IMR-90 (cell line): Measurements from ENCODE around the gene PRXL2B. TPM values are rescaled to one million over a fixed set of nuclear protein-coding genes. Genes with fewer than 3 reads are reported as not detected.

Experiments used
- ATAC-seq: fragments of 200-7000 bp; cut with Tn5 transposase; 2 replicates; pipeline ENCODE4 v1.9.1; 2020; ENCODE audit warnings: low read depth, mild to moderate bottlenecking, moderate library complexity
- BruUV-seq: library from RNA; stranded (reverse); fragments of 400-500 nt; replicated peaks from 2 replicates; lab custom pipeline; 2021; lab: Mats Ljungman, UMichigan
- CTCF ChIA-PET: fragments of 300-600 bp; formaldehyde crosslinking; extraction: SDS; loops from one replicate; lab custom pipeline; 2021; ENCODE audit warnings: antibody characterized with exemption; lab: Yijun Ruan, JAX
- POLR2A ChIA-PET: fragments of 300-600 bp; sonication (Branson Sonifier 250); formaldehyde crosslinking; loops from one replicate; lab custom pipeline; 2022; ENCODE audit warnings: antibody characterized with exemption; ENCODE audit not compliant: unreplicated experiment; lab: Charles Lee
- DNase-seq: peaks from one replicate; pipeline ENCODE4 v3.0.0; 2013
- H2AFZ ChIP-seq: replicated peaks from 2 replicates; pipeline ENCODE3; 2013; ENCODE audit warnings: low read length, mild to moderate bottlenecking; ENCODE audit not compliant: poor library complexity
- H2AK5ac ChIP-seq: 2 replicates; pipeline ENCODE4 v1.6.1; 2013; ENCODE audit warnings: low read depth, low read length, inconsistent platforms
- H2AK9ac ChIP-seq: replicated peaks from 2 replicates; pipeline ENCODE3; 2013; ENCODE audit warnings: mild to moderate bottlenecking, low read depth, low read length, moderate library complexity; ENCODE audit not compliant: poor library complexity
- H2BK120ac ChIP-seq: 2 replicates; pipeline ENCODE4 v1.6.1; 2013; ENCODE audit warnings: low read depth, low read length, inconsistent platforms
- H2BK15ac ChIP-seq: 3 replicates; pipeline ENCODE4 v1.6.1; 2013; ENCODE audit warnings: low read depth, low read length, inconsistent platforms
- H2BK20ac ChIP-seq: 2 replicates; pipeline ENCODE4 v1.6.1; 2013; ENCODE audit warnings: low read depth, mild to moderate bottlenecking, inconsistent platforms, low read length, moderate library complexity
- H2BK5ac ChIP-seq: 2 replicates; pipeline ENCODE4 v1.6.1; 2013; ENCODE audit warnings: mild to moderate bottlenecking, low read depth, low read length, inconsistent platforms; ENCODE audit not compliant: poor library complexity, severe bottlenecking
- H3K14ac ChIP-seq: replicated peaks from 2 replicates; pipeline ENCODE4 v1.6.1; 2013; ENCODE audit warnings: low read depth, low read length, inconsistent platforms
- H3K18ac ChIP-seq: 2 replicates; pipeline ENCODE4 v1.6.1; 2013; ENCODE audit warnings: low read depth, low read length, control low read depth
- H3K23ac ChIP-seq: 2 replicates; pipeline ENCODE4 v1.6.1; 2013; ENCODE audit warnings: low read depth, low read length, inconsistent platforms
- H3K27ac ChIP-seq: 2 replicates; pipeline ENCODE4 v1.5.1; 2013; ENCODE audit warnings: mild to moderate bottlenecking, control low read depth, low read length; ENCODE audit not compliant: insufficient read depth
- H3K27me3 ChIP-seq: 2 replicates; pipeline ENCODE4 v1.6.1; 2013; ENCODE audit warnings: low read length; ENCODE audit not compliant: control insufficient read depth, insufficient read depth
- H3K36me3 ChIP-seq: 2 replicates; pipeline ENCODE4 v1.6.1; 2013; ENCODE audit warnings: low read length, mixed read lengths; ENCODE audit not compliant: control insufficient read depth, insufficient read depth
- H3K4ac ChIP-seq: 2 replicates; pipeline ENCODE4 v1.6.1; 2013; ENCODE audit warnings: low read depth, low read length, inconsistent platforms
- H3K4me1 ChIP-seq: 2 replicates; pipeline ENCODE4 v1.6.1; 2013; ENCODE audit warnings: low read length, mixed read lengths; ENCODE audit not compliant: control insufficient read depth, insufficient read depth
- H3K4me2 ChIP-seq: 2 replicates; pipeline ENCODE4 v1.6.1; 2013; ENCODE audit warnings: low read depth, mild to moderate bottlenecking, control low read depth, low read length, moderate library complexity
- H3K4me3 ChIP-seq: 2 replicates; pipeline ENCODE4 v1.5.1; 2013; ENCODE audit warnings: low read depth, mild to moderate bottlenecking, control low read depth, low read length, moderate library complexity; ENCODE audit not compliant: insufficient read depth
- H3K56ac ChIP-seq: 2 replicates; pipeline ENCODE4 v1.6.1; 2013; ENCODE audit warnings: low read length, inconsistent platforms; ENCODE audit not compliant: insufficient read depth; ENCODE audit errors: extremely low read depth
- H3K79me1 ChIP-seq, 2 experiments: 2 replicates each; pipeline ENCODE4 v1.6.1; 2013; ENCODE audit warnings: low read length in 2 of 2, inconsistent platforms in 1 of 2, low read depth in 1 of 2
- H3K9ac ChIP-seq: 2 replicates; pipeline ENCODE4 v1.6.1; 2013; ENCODE audit warnings: low read depth, low read length, control low read depth
- H3K9me1 ChIP-seq: 2 replicates; pipeline ENCODE4 v1.6.1; 2013; ENCODE audit warnings: low read length, inconsistent platforms; ENCODE audit not compliant: insufficient read depth
- H3K9me3 ChIP-seq: 2 replicates; pipeline ENCODE4 v1.6.1; 2013; ENCODE audit warnings: low read length; ENCODE audit not compliant: control insufficient read depth, insufficient read depth
- H4K20me1 ChIP-seq: 2 replicates; pipeline ENCODE4 v1.6.1; 2013; ENCODE audit warnings: low read length, inconsistent platforms; ENCODE audit not compliant: insufficient read depth
- H4K5ac ChIP-seq: 2 replicates; pipeline ENCODE4 v1.6.1; 2013; ENCODE audit warnings: mild to moderate bottlenecking, low read depth, low read length, control low read depth
- H4K8ac ChIP-seq, 2 experiments: 2 replicates each; pipeline ENCODE4 v1.6.1; 2013; ENCODE audit warnings: low read depth in 2 of 2, low read length in 2 of 2, control low read depth in 1 of 2, inconsistent platforms in 1 of 2
- H4K91ac ChIP-seq: 2 replicates; pipeline ENCODE4 v1.6.1; 2013; ENCODE audit warnings: low read depth, low read length, inconsistent platforms; ENCODE audit not compliant: insufficient read depth
- CEBPB ChIP-seq: IDR thresholded peaks from 2 replicates; pipeline ENCODE4 v1.6.1; 2012; ENCODE audit warnings: low read depth, low read length, improper control_type of control experiment
- CHD1 ChIP-seq: IDR thresholded peaks from 2 replicates; pipeline ENCODE4 v1.6.1; 2012; ENCODE audit warnings: low read depth, low read length, improper control_type of control experiment
- FOS ChIP-seq: fragments of 150-350 bp; IDR thresholded peaks from 2 replicates; pipeline ENCODE4 v1.6.1; 2016; ENCODE audit warnings: low read depth, low read length
- MAFK ChIP-seq: IDR thresholded peaks from 2 replicates; pipeline ENCODE4 v1.6.1; 2012; ENCODE audit warnings: low read depth, low read length, improper control_type of control experiment
- MXI1 ChIP-seq: IDR thresholded peaks from 2 replicates; pipeline ENCODE4 v1.6.1; 2012; ENCODE audit warnings: low read depth, mild to moderate bottlenecking, low read length, moderate library complexity, borderline replicate concordance
- NFE2L2 ChIP-seq: fragments of 150-350 bp; IDR thresholded peaks from 2 replicates; pipeline ENCODE4 v1.6.1; 2016; ENCODE audit warnings: low read depth, mild to moderate bottlenecking, low read length
- POLR2A ChIP-seq: IDR thresholded peaks from 2 replicates; pipeline ENCODE4 v1.6.1; 2012; ENCODE audit warnings: mild to moderate bottlenecking, low read depth, low read length
- RAD21 ChIP-seq: IDR thresholded peaks from 2 replicates; pipeline ENCODE4 v1.6.1; 2012; ENCODE audit warnings: low read length, improper control_type of control experiment
- RCOR1 ChIP-seq: IDR thresholded peaks from 2 replicates; pipeline ENCODE4 v1.6.1; 2012; ENCODE audit warnings: mild to moderate bottlenecking, low read length, improper control_type of control experiment; ENCODE audit not compliant: insufficient replicate concordance
- RFX5 ChIP-seq: IDR thresholded peaks from 2 replicates; pipeline ENCODE4 v1.8.0; 2012; ENCODE audit warnings: low read depth, mild to moderate bottlenecking, low read length, moderate library complexity
- SMC3 ChIP-seq: fragments of 150-350 bp; IDR thresholded peaks from 2 replicates; pipeline ENCODE4 v1.6.1; 2016; ENCODE audit warnings: low read depth, mild to moderate bottlenecking, antibody characterized with exemption, low read length, moderate library complexity
- WGBS, 2 experiments: methylation state at CpG; one replicate each; pipeline versions ENCODE4 v1.1.5 to v1.1.7; 2013; ENCODE audit warnings: missing lambda C conversion rate in 2 of 2; ENCODE audit not compliant: insufficient read length in 1 of 2; ENCODE audit errors: extremely low coverage in 2 of 2; 5-methylcytosine and 5-hydroxymethylcytosine counted together
- dilution Hi-C: fragments of 300-500 bp; cut with HindIII; formaldehyde crosslinking; loops from one replicate; pipeline ENCODE4 v1.14.3; 2018; ENCODE audit warnings: low sequenced_read_pairs; ENCODE audit not compliant: unreplicated experiment
- in situ Hi-C: fragments of 300-500 bp; cut with MboI; formaldehyde crosslinking; loops from 3 replicates; pipeline ENCODE4 v1.14.3; 2019; ENCODE audit warnings: low sequenced_read_pairs, inconsistent platforms, mixed read lengths
- intact Hi-C: fragments of 100-400 bp; cut with micrococcal nuclease; formaldehyde crosslinking; loops from 2 replicates; pipeline ENCODE4 v1.10.0; 2022
- polyA plus RNA-seq, 3 experiments: library from polyadenylated mRNA; depleted of rRNA; stranded (reverse); fragments of >200 nt; gene quantifications; 2 replicates each; pipeline ENCODE4 v1.2.3, GENCODE V29; 2012; ENCODE audit warnings: low replicate concordance in 1 of 3
- total RNA-seq: library from RNA; depleted of rRNA; stranded (reverse); fragments of >200 nt; gene quantifications from 2 replicates; pipeline ENCODE4 v1.2.3, GENCODE V29; 2012
- TF ChIP-seq, protein P1 (sequence below): conservative IDR thresholded peaks from 2 replicates; pipeline ENCODE4 v1.5.1; 2012; ENCODE audit warnings: mild to moderate bottlenecking, low read depth, low read length, improper control_type of control experiment
- TF ChIP-seq, protein P2 (sequence below): fragments of 150-350 bp; IDR thresholded peaks from 2 replicates; pipeline ENCODE4 v1.6.1; 2016; ENCODE audit warnings: low read depth, mild to moderate bottlenecking, low read length, moderate library complexity, borderline replicate concordance

PRXL2B gene
- total and polyA plus RNA-seq, 2 of the 4 experiments (the other 2 are of a cell fraction): 10.9 to 22.3 TPM

GRCh38 chr1:2623571-2624337 lies 37.2 kb downstream of the PRXL2B start:
- H2BK15ac ChIP-seq: no peak overlapping the region
- H2AFZ ChIP-seq: no peak overlapping the region
- no peak overlapping the region for H2BK5ac ChIP-seq
- no peaks in the 10 kb centered on the region for H4K20me1 ChIP-seq
- in situ Hi-C loops (no loop called here), dilution Hi-C loops (no loop called here), intact Hi-C loops (no loop called here)
- no peak overlapping the region for H4K8ac ChIP-seq
- DNase-seq (no peak), ATAC-seq (no peak)
- H3K36me3 ChIP-seq: no peaks in the 10 kb centered on the region
- no peak overlapping the region for H2BK20ac ChIP-seq
- no peak overlapping the region for H3K4me2 ChIP-seq
- peaks cover 11% of the 10 kb centered on the region for H3K27me3 ChIP-seq
- no peak overlapping the region for H3K18ac ChIP-seq
- no peak overlapping the region for H3K4me3 ChIP-seq
- no peaks in the 10 kb centered on the region for H3K9me3 ChIP-seq
- TF ChIP-seq NFE2L2: no peak
- TF ChIP-seq RCOR1: no peak
- TF ChIP-seq, protein P1, sequence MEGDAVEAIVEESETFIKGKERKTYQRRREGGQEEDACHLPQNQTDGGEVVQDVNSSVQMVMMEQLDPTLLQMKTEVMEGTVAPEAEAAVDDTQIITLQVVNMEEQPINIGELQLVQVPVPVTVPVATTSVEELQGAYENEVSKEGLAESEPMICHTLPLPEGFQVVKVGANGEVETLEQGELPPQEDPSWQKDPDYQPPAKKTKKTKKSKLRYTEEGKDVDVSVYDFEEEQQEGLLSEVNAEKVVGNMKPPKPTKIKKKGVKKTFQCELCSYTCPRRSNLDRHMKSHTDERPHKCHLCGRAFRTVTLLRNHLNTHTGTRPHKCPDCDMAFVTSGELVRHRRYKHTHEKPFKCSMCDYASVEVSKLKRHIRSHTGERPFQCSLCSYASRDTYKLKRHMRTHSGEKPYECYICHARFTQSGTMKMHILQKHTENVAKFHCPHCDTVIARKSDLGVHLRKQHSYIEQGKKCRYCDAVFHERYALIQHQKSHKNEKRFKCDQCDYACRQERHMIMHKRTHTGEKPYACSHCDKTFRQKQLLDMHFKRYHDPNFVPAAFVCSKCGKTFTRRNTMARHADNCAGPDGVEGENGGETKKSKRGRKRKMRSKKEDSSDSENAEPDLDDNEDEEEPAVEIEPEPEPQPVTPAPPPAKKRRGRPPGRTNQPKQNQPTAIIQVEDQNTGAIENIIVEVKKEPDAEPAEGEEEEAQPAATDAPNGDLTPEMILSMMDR: no peak
- no peak for TF ChIP-seq RAD21
- TF ChIP-seq FOS: no peak
- TF ChIP-seq POLR2A: no peak
- no peak for TF ChIP-seq MXI1
- TF ChIP-seq MAFK: no peak
- no peak for TF ChIP-seq RFX5
- no peak for TF ChIP-seq SMC3
- TF ChIP-seq CHD1: no peak
- no peak for TF ChIP-seq CEBPB
- TF ChIP-seq, protein P2, sequence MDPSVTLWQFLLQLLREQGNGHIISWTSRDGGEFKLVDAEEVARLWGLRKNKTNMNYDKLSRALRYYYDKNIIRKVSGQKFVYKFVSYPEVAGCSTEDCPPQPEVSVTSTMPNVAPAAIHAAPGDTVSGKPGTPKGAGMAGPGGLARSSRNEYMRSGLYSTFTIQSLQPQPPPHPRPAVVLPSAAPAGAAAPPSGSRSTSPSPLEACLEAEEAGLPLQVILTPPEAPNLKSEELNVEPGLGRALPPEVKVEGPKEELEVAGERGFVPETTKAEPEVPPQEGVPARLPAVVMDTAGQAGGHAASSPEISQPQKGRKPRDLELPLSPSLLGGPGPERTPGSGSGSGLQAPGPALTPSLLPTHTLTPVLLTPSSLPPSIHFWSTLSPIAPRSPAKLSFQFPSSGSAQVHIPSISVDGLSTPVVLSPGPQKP: no peak
- no peak overlapping the region for H4K5ac ChIP-seq
- no peaks in the 10 kb centered on the region for H3K4me1 ChIP-seq
- H2AK9ac ChIP-seq: no peak overlapping the region
- H3K14ac ChIP-seq: no peak overlapping the region
- no peak overlapping the region for H3K9ac ChIP-seq
- no peak overlapping the region for H3K56ac ChIP-seq
- H4K91ac ChIP-seq: no peak overlapping the region
- no peak overlapping the region for H2AK5ac ChIP-seq
- ChIA-PET CTCF (no interaction called here), POLR2A (no interaction called here)
- no peak overlapping the region for H3K23ac ChIP-seq
- 67% methylated on average over 3 of the region's 12 CpGs; no CpG with 5 or more reads in 1 of the 2 experiments for WGBS, 2 experiments
- H3K79me1 ChIP-seq: no peaks in the 10 kb centered on the region
- no peak overlapping the region for H3K27ac ChIP-seq
- BruUV-seq: no TSS peak
- no peak overlapping the region for H2BK120ac ChIP-seq
- H3K4ac ChIP-seq: no peak overlapping the region
- no peaks in the 10 kb centered on the region for H3K9me1 ChIP-seq
